Epithelial cell of esophagus (primary cell): Measurements from ENCODE around the gene EIF4ENIF1.
A peak's percentile ranks its signal among the peaks of the same experiment; 100 is the strongest.

Experiments
- DNase-seq: peaks from one replicate; pipeline ENCODE4 v3.0.0; 2010; ENCODE audit warnings: low read depth
- H3K4me3 ChIP-seq: 2 replicates; pipeline ENCODE4 v1.5.1; 2011; ENCODE audit warnings: mild to moderate bottlenecking, low read length, control low read depth
- TF ChIP-seq, protein P1 (sequence below): IDR thresholded peaks from 2 replicates; pipeline ENCODE4 v1.5.1; 2011; ENCODE audit warnings: low read depth, mild to moderate bottlenecking, low read length, control low read depth, inconsistent platforms; ENCODE audit not compliant: insufficient read depth; ENCODE audit errors: missing control alignments

Gene EIF4ENIF1, protein sequence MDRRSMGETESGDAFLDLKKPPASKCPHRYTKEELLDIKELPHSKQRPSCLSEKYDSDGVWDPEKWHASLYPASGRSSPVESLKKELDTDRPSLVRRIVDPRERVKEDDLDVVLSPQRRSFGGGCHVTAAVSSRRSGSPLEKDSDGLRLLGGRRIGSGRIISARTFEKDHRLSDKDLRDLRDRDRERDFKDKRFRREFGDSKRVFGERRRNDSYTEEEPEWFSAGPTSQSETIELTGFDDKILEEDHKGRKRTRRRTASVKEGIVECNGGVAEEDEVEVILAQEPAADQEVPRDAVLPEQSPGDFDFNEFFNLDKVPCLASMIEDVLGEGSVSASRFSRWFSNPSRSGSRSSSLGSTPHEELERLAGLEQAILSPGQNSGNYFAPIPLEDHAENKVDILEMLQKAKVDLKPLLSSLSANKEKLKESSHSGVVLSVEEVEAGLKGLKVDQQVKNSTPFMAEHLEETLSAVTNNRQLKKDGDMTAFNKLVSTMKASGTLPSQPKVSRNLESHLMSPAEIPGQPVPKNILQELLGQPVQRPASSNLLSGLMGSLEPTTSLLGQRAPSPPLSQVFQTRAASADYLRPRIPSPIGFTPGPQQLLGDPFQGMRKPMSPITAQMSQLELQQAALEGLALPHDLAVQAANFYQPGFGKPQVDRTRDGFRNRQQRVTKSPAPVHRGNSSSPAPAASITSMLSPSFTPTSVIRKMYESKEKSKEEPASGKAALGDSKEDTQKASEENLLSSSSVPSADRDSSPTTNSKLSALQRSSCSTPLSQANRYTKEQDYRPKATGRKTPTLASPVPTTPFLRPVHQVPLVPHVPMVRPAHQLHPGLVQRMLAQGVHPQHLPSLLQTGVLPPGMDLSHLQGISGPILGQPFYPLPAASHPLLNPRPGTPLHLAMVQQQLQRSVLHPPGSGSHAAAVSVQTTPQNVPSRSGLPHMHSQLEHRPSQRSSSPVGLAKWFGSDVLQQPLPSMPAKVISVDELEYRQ

DNA sequence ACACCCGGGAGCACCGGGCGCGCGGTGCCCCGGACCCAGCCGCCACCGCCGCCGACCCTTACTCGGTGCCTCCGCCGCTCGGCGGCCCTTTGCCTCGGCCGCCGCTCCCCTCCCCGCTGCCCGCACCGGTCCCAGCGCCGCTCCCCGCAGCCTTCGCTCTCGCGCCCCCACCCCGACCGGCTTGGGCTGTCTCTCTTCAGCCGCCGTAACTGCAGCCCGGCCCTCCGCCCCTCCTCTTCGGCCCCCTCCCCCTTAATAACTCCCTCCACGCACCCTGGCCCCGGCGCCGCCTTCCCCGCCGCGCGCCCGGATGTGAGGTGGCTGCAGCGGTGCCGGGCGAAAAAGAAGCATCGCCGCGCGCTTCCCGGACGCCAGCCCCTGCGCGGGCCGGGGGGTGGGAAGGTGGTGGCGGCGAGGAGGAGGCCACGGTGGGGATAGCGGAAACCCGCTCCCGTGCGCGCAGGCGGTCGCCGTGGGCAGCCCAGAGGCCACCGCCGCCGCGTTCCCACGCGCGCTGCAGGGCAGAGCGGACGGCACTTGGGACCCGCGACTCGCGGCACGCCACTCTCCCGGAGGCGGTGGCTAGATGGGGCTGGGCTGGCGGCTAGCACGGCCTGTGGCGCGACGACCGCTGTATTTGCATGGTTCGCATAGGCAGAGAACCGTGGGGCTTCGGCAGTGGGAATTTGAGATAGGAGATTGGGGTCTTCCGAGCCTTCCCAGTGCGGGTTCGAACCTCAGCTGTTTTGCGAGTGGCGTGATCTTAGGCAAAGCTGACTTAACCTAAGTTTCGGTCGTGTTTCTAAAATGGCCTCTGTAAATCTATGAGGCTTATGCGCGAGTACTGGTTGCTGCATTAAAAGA lies at the start of gene EIF4ENIF1:
TSS of gene EIF4ENIF1 (minus strand) at position 211 of the 864 bp plus-strand sequence. CDS start 1,124 bp downstream, outside the sequence.
- TF ChIP-seq, protein P1, sequence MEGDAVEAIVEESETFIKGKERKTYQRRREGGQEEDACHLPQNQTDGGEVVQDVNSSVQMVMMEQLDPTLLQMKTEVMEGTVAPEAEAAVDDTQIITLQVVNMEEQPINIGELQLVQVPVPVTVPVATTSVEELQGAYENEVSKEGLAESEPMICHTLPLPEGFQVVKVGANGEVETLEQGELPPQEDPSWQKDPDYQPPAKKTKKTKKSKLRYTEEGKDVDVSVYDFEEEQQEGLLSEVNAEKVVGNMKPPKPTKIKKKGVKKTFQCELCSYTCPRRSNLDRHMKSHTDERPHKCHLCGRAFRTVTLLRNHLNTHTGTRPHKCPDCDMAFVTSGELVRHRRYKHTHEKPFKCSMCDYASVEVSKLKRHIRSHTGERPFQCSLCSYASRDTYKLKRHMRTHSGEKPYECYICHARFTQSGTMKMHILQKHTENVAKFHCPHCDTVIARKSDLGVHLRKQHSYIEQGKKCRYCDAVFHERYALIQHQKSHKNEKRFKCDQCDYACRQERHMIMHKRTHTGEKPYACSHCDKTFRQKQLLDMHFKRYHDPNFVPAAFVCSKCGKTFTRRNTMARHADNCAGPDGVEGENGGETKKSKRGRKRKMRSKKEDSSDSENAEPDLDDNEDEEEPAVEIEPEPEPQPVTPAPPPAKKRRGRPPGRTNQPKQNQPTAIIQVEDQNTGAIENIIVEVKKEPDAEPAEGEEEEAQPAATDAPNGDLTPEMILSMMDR = no peak
- DNase-seq = peak; percentile 87

DNA sequence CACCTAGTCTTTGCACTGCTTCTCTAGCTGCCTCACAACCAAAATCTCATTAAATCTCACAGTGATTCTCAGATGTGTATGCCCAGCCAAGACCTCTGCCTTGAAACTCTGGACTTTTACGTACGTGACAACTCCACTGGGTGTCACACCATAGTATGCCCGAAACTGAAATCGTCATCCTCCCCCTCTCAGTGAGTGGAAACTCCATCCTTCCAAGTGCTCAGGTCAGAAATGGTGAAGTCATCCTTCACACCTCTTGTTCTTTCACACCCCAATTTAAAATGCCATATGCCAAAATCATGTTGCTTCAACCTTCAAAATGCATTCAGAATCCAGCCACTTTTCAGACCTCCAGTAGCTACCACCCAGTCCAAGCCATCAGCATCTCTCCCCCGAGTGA lies 49.2 kb upstream of the EIF4ENIF1 start:
- H3K4me3 ChIP-seq = no peak overlapping the region
- DNase-seq = no peak
- TF ChIP-seq, protein P1 = no peak

More for the DNA sequence above, at the start of gene EIF4ENIF1:
- H3K4me3 ChIP-seq = peak within 1 kb of the TSS; percentile 95

DNA sequence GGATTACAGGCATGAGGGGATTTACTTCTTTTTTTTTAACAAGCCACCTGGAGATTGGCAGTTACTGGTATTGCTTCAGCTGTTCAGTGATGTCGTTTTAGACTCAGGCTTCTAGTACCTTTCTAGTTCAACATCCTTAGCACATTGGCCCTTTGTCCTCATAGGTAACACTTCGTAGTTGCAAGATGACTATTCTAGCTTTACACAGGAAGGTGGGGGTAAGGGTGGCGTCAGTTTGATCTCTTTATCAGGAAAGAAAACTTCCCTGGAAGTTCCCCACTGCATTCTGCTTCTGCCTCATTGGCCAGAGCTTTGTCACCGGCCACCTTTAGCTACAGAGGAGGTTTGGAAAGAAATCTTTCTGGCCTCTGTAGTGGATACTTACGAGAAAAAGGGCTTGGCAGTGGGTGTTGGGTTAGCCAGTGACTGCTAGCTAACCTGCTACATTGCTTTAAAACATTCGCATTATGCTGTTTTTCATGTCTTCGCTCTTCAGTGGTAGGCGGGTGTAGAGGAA lies 47.4 kb upstream of the EIF4ENIF1 start:
- no peak for DNase-seq
- TF ChIP-seq, protein P1 = no peak
- no peak overlapping the region for H3K4me3 ChIP-seq

DNA sequence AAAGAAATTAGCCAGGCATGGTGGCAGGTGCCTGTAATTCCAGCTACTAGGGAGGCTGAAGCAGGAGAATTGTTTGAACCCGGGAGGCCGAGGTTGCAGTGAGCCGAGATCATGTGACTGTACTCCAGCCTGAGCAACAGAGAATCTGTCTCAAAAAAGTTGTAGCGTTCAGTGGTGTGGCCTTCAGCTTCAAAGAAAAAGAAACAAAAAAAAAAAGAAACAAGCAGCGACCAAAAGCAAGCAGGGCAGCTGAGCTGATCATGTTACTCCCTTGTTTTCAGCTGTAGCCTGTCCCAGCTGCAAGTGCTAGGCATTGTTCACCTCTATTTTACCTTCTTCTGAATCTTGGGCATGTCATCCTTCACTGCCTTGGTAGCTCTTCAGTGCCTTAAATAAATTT lies 43.7 kb upstream of the EIF4ENIF1 start:
- H3K4me3 ChIP-seq = no peak overlapping the region
- DNase-seq = no peak
- TF ChIP-seq, protein P1 = no peak

DNA sequence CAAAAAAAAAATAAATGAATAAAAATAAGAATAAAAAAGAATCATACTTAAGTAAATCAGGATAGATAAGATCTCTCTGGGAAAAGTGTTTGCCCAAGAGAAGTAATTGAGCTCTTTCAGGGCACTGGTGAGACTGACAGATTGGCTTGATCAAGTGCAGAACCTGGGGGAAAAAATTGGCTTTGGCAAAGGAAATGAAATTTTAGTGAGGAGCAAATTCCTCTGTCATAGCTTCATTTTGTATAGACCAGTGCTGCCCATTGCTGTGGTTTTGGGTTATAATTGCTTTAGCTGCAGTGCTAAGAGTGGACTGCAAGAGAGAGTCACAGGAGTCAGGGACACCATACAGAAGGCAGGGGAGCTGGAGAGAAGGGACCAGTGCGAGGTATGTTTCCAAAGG lies 42.4 kb upstream of the EIF4ENIF1 start:
- H3K4me3 ChIP-seq = no peak overlapping the region
- TF ChIP-seq, protein P1 = no peak
- no peak for DNase-seq

DNA sequence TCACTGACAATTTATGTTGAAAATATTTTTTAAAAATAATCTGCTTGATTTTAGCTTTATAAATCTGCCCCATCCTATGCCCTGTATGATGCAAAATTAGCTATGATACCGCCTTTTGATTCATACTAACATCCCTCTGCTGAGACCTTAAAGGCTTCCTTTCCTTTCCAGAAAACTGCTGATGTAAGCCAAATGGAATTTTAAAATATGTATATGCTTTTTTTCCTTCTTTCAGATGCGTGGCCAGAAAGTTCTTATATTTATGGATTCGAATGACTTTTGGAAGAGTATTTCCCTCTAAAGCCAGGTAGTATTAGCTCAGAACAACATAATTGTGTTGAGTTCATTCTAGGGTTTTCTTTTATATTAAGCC lies 41.2 kb upstream of the EIF4ENIF1 start:
- H3K4me3 ChIP-seq = no peak overlapping the region
- TF ChIP-seq, protein P1 = no peak
- no peak for DNase-seq
